ENCODE results near the gene CYTH1.
A peak's percentile ranks its signal among the peaks of the same experiment; 100 is the strongest.

The CYTH1 gene

DNA sequence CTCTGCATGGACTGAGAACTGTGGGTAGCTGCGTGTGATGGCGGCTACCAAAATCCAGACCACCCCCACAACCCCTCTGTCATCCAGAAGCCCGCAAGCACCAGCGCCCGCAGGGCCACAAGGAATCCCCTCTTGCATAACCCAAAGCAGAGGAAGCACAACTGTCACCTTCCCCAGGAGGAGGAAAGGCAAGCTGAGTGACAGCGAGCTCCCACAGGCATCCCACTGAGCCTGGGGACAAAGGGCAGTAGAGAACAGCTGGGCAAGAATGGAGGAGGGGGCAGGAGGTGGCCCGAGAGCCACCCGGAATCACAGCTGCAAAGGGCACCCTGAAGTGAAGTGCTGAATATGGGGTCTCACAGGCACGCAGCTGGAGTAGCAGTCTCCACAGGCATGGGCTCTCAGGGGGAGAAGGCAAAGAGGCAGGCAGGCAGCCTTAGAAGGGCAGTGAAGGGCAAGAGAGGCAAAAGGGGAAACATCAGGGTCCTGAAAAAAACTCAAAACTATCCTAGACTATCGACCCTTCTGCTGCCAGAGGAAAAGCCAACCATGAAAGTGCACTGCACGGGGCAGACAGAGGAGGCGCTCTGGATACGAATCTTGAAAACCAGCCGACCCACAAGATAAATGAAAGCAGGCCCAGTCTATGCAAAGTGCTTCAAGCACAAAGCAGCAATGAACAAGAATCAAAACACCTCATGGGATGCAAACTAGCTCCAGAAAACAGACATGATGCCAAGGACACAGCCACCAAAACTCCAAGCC lies 41.4 kb upstream of the CYTH1 start:
- DNase-seq (ENCODE audit: insufficient read length, low spot score) (no peak), FAIRE-seq (no peak)
- TF ChIP-seq, protein P1, sequence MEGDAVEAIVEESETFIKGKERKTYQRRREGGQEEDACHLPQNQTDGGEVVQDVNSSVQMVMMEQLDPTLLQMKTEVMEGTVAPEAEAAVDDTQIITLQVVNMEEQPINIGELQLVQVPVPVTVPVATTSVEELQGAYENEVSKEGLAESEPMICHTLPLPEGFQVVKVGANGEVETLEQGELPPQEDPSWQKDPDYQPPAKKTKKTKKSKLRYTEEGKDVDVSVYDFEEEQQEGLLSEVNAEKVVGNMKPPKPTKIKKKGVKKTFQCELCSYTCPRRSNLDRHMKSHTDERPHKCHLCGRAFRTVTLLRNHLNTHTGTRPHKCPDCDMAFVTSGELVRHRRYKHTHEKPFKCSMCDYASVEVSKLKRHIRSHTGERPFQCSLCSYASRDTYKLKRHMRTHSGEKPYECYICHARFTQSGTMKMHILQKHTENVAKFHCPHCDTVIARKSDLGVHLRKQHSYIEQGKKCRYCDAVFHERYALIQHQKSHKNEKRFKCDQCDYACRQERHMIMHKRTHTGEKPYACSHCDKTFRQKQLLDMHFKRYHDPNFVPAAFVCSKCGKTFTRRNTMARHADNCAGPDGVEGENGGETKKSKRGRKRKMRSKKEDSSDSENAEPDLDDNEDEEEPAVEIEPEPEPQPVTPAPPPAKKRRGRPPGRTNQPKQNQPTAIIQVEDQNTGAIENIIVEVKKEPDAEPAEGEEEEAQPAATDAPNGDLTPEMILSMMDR (IDR thresholded peaks at IDR 0.05; ENCODE audit: insufficient read depth, missing control alignments) = peak; percentile 10

GRCh38 chr17:78822552-78822951 lies 40.5 kb upstream of the CYTH1 start:
- FAIRE-seq (no peak), DNase-seq (ENCODE audit: insufficient read length, low spot score) (no peak)
- TF ChIP-seq, protein P1 (IDR thresholded peaks at IDR 0.05; ENCODE audit: insufficient read depth, missing control alignments) = no peak

GRCh38 chr17:78821961-78822360 lies 39.9 kb upstream of the CYTH1 start:
- TF ChIP-seq, protein P1 (IDR thresholded peaks at IDR 0.05; ENCODE audit: insufficient read depth, missing control alignments) = no peak
- no peak for DNase-seq (ENCODE audit: insufficient read length, low spot score)
- FAIRE-seq = no peak

DNA sequence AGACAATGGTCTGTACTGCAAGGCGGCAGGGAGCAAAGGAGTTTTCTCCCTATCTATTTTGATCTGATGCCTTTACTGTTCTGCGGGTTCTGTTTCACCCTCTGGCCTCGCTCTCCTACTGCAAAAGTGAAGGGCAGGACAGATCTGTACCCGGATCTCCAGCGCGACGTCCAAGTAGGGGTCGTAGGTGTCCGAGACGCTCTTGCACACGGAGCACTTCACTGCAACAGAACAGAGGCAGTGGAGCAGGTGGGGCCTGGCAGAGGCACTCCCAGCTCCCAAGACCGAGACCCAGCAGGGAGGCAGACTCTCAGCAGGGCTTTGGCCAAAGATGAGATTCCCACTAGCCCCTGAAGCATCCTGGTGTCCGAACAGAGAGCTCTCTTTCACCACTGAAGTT lies 38.8 kb upstream of the CYTH1 start:
- FAIRE-seq = no peak
- TF ChIP-seq, protein P1 (IDR thresholded peaks at IDR 0.05; ENCODE audit: insufficient read depth, missing control alignments) = no peak
- DNase-seq (ENCODE audit: insufficient read length, low spot score) = no peak

- TF ChIP-seq, protein P1 (IDR thresholded peaks at IDR 0.05; ENCODE audit: insufficient read depth, missing control alignments) = no peak
- DNase-seq (ENCODE audit: insufficient read length, low spot score) = no peak
- FAIRE-seq = no peak
Measured at GRCh38 chr17:78819806-78820792, 38.0 kb upstream of the CYTH1 start.

GRCh38 chr17:78819402-78819801 lies 37.3 kb upstream of the CYTH1 start:
- DNase-seq (ENCODE audit: insufficient read length, low spot score) (no peak), FAIRE-seq (no peak)
- TF ChIP-seq, protein P1 (IDR thresholded peaks at IDR 0.05; ENCODE audit: insufficient read depth, missing control alignments) = no peak

All from D721Med (cell line).